PC-3 (cell line): ENCODE measurements around the gene PROSER3. TPM values are rescaled to one million over a fixed set of nuclear protein-coding genes. Genes with fewer than 3 reads are reported as not detected.
A peak's percentile ranks its signal among the peaks of the same experiment; 100 is the strongest.

Source experiments
- ATAC-seq: fragments of 200-7000 bp; cut with Tn5 transposase; 2 replicates; pipeline ENCODE4 v1.9.1; 2020; ENCODE audit warnings: mild to moderate bottlenecking, moderate library complexity
- BruUV-seq: library from RNA; stranded (reverse); fragments of 400-500 nt; replicated peaks from 2 replicates; lab custom pipeline; 2021; lab: Mats Ljungman, UMichigan
- CTCF ChIA-PET: fragments of 300-600 bp; sonication (Branson Sonifier 250); formaldehyde crosslinking; loops from one replicate; lab custom pipeline; 2022; ENCODE audit warnings: antibody characterized with exemption; lab: Charles Lee
- POLR2A ChIA-PET: fragments of 300-600 bp; sonication (Branson Sonifier 250); formaldehyde crosslinking; loops from one replicate; lab custom pipeline; 2022; ENCODE audit warnings: antibody characterized with exemption; ENCODE audit not compliant: unreplicated experiment; lab: Charles Lee
- DNase-seq: peaks from one replicate; pipeline ENCODE4 v3.0.0-alpha.2; 2015
- H2AFZ ChIP-seq: fragments of 300-600 bp; sonication (generic); 2 replicates; pipeline ENCODE4 v1.6.0; 2016; ENCODE audit warnings: antibody characterized with exemption, low read length
- H3F3A ChIP-seq: fragments of 300-600 bp; sonication (generic); one replicate; pipeline ENCODE4 v1.6.0; 2017; ENCODE audit warnings: antibody characterized with exemption, low read length, control low read depth, mild to moderate bottlenecking; ENCODE audit not compliant: unreplicated experiment
- H3K27ac ChIP-seq: fragments of 300-600 bp; sonication (generic); 2 replicates; pipeline ENCODE4 v1.5.1; 2016; ENCODE audit warnings: mild to moderate bottlenecking, low read length
- H3K27me3 ChIP-seq: fragments of 300-600 bp; sonication (generic); 2 replicates; pipeline ENCODE4 v1.6.1; 2016; ENCODE audit warnings: low read length, mixed read lengths
- H3K36me3 ChIP-seq: fragments of 300-600 bp; sonication (generic); 2 replicates; pipeline ENCODE4 v1.6.1; 2016; ENCODE audit warnings: low read depth, mixed run types, low read length, mixed read lengths
- H3K4me1 ChIP-seq: fragments of 300-600 bp; sonication (generic); 2 replicates; pipeline ENCODE4 v1.5.1; 2016; ENCODE audit warnings: low read length; ENCODE audit not compliant: insufficient read depth
- H3K4me2 ChIP-seq: fragments of 300-600 bp; sonication (generic); 2 replicates; pipeline ENCODE4 v1.6.0; 2016; ENCODE audit warnings: low read length
- H3K4me3 ChIP-seq: fragments of 300-600 bp; sonication (generic); 2 replicates; pipeline ENCODE4 v1.5.1; 2016; ENCODE audit warnings: mild to moderate bottlenecking, low read length, mixed read lengths
- H3K79me2 ChIP-seq: fragments of 300-600 bp; sonication (generic); 2 replicates; pipeline ENCODE4 v1.6.1; 2017; ENCODE audit warnings: low read length, mixed read lengths
- H3K9ac ChIP-seq: fragments of 300-600 bp; sonication (generic); 2 replicates; pipeline ENCODE4 v1.6.0; 2016; ENCODE audit warnings: mild to moderate bottlenecking, low read length
- H3K9me2 ChIP-seq: fragments of 300-600 bp; sonication (generic); replicated peaks from 2 replicates; pipeline ENCODE4 v1.6.1; 2016; ENCODE audit warnings: mixed run types, low read length, mixed read lengths
- H3K9me3 ChIP-seq: fragments of 300-600 bp; sonication (generic); 2 replicates; pipeline ENCODE4 v1.6.1; 2016; ENCODE audit warnings: low read length, mixed read lengths
- H4K20me1 ChIP-seq: fragments of 300-600 bp; sonication (generic); 2 replicates; pipeline ENCODE4 v1.6.1; 2016; ENCODE audit warnings: low read length, mixed read lengths
- EZH2 ChIP-seq: fragments of 300-600 bp; sonication (generic); IDR thresholded peaks from one replicate; pipeline ENCODE4 v1.6.1; 2017; ENCODE audit warnings: antibody characterized with exemption, mild to moderate bottlenecking, low read length; ENCODE audit not compliant: unreplicated experiment
- EZH2phosphoT487 ChIP-seq: fragments of 300-600 bp; sonication (generic); IDR thresholded peaks from 2 replicates; pipeline ENCODE4 v1.6.1; 2018; ENCODE audit warnings: mild to moderate bottlenecking, antibody characterized with exemption, low read length, borderline replicate concordance
- intact Hi-C: fragments of 100-400 bp; cut with micrococcal nuclease; formaldehyde crosslinking; loops from 2 replicates; pipeline ENCODE4 v1.9.0; 2023
- total RNA-seq: library from RNA; depleted of rRNA; stranded (reverse); fragments of >200 nt; gene quantifications from 2 replicates; pipeline ENCODE4 v1.2.3, GENCODE V29; 2014
- TF ChIP-seq, protein P1 (sequence below): fragments of 300-600 bp; sonication (generic); conservative IDR thresholded peaks from 2 replicates; pipeline ENCODE4 v1.5.1; 2017; ENCODE audit warnings: antibody characterized with exemption, low read depth, mild to moderate bottlenecking, low read length

The PROSER3 gene
- total RNA-seq, 1 experiment from 2014 or later: 5.5 TPM

DNA sequence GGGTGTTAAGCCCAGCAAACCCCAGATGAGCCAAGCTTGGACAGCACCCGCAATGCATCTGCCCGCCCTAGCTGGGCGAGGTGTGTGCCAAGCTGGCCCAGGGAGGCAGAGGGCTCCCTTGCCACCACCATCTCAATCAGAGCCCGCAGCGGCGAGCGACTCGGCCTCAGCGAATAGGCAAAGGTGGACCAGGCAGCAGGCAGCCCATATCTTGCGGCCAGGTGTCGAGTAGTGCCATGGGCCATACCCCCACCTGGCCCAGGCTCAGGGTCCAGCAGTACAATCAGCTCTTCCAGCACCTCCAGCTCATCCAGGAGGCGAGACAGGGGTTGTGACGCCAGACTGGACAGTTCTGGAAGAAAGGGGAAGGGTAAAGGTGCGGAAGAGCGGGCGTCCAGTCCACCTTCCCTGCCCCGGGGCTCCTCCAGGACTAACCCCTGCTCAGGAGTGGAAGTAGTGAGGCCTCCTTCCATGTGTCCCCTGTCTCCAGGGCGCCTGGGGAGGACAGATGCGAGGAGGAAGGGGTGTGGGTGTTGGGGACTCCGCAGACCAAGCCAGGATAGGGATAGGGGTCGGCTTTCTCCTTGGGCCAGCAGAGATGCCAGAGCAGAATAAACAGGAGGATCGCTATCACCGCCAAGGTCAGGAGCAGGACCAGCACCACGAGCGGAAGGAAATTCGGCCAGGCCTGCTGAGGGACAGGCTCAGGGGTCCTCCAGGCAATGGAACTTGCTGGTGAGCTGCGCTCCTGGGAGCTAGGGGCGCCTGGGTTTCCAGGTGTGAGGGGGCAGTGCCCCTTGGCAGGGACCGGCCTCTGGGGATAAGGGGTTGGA, 18.5 kb upstream of the PROSER3 start:
- intact Hi-C loops: loop anchor here (2.0 kb wide), 1 partner anchor 35 kb away; the partner anchor contains the start of gene ARHGAP33
- TF ChIP-seq EZH2 (no peak), EZH2phosphoT487 (no peak)
- TF ChIP-seq, protein P1, sequence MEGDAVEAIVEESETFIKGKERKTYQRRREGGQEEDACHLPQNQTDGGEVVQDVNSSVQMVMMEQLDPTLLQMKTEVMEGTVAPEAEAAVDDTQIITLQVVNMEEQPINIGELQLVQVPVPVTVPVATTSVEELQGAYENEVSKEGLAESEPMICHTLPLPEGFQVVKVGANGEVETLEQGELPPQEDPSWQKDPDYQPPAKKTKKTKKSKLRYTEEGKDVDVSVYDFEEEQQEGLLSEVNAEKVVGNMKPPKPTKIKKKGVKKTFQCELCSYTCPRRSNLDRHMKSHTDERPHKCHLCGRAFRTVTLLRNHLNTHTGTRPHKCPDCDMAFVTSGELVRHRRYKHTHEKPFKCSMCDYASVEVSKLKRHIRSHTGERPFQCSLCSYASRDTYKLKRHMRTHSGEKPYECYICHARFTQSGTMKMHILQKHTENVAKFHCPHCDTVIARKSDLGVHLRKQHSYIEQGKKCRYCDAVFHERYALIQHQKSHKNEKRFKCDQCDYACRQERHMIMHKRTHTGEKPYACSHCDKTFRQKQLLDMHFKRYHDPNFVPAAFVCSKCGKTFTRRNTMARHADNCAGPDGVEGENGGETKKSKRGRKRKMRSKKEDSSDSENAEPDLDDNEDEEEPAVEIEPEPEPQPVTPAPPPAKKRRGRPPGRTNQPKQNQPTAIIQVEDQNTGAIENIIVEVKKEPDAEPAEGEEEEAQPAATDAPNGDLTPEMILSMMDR: no peak
- Histone ChIP-seq H2AFZ (no peak overlapping the region), H3K9ac (peak overlapping the region; percentile 32; the same call in 1 of the 2 replicates), H3K27ac (no peak overlapping the region), H3K9me3 (no peaks in the 10 kb centered on the region), H3K4me3 (peak overlapping the region; percentile 70; the same call in 1 of the 2 replicates), H3F3A (no peaks in the 10 kb centered on the region), H3K79me2 (no peaks in the 10 kb centered on the region), H3K4me2 (peak overlapping the region; percentile 94), H3K27me3 (no peaks in the 10 kb centered on the region), H3K9me2 (no peaks in the 10 kb centered on the region), H3K36me3 (no peaks in the 10 kb centered on the region; the same call in 1 of the 2 replicates), H3K4me1 (peaks cover 7% of the 10 kb centered on the region), H4K20me1 (no peaks in the 10 kb centered on the region)
- ChIA-PET CTCF (no interaction called here), POLR2A (no interaction called here)
- DNase-seq (no peak), ATAC-seq (no peak)
- BruUV-seq: no TSS peak

DNA sequence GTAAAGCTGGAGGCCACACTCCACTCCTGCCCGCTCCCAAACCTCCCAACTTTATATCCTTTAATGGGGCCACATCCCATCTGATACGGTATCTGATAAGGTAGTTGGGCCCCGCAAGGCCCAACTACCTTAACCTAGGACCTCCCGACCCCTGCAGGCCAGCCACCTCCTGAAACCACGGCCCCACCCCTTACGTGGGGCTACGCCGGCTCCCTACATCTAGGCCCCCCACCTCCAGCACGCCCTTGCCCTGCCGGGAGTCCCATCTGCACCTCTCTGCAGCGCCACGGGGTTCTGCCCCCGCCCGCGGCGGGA, 17.9 kb upstream of the PROSER3 start:
- POLR2A ChIA-PET: interaction anchor here (0.6 kb wide), 1 partner anchor 36 kb away, joined by 3 read pairs; no protein-coding TSS in a partner anchor
- Histone ChIP-seq H3K36me3 (no peaks in the 10 kb centered on the region; the same call in 1 of the 2 replicates), H3K4me3 (peak overlapping the region; percentile 70), H3K4me1 (peaks cover 9% of the 10 kb centered on the region), H3K27me3 (no peaks in the 10 kb centered on the region), H3K4me2 (peak overlapping the region; percentile 94), H2AFZ (peak overlapping the region; percentile 78), H3K9ac (peak overlapping the region; percentile 32; the same call in 1 of the 2 replicates), H3F3A (no peaks in the 10 kb centered on the region), H3K27ac (no peak overlapping the region), H3K9me3 (no peaks in the 10 kb centered on the region), H3K79me2 (no peaks in the 10 kb centered on the region), H3K9me2 (no peaks in the 10 kb centered on the region), H4K20me1 (no peaks in the 10 kb centered on the region)
- BruUV-seq: no TSS peak
- DNase-seq: no peak
- ATAC-seq: peak; percentile 7
- intact Hi-C loops: loop anchor here (2.0 kb wide), 1 partner anchor 35 kb away; the partner anchor contains the start of gene ARHGAP33
- TF ChIP-seq, protein P1: no peak
- TF ChIP-seq EZH2phosphoT487 (no peak), EZH2 (no peak)
- CTCF ChIA-PET: no interaction called here
